ENCODE results near the gene LEUTX. TPM values are rescaled to one million over a fixed set of nuclear protein-coding genes. Genes with fewer than 3 reads are reported as not detected.

LEUTX gene
- polyA plus RNA-seq, 1 of the 3 experiments (the other 2 are of a cell fraction): not detected

GRCh38 chr19:39795001-39795400, 16.3 kb downstream of the LEUTX start:
- Histone ChIP-seq H3K27me3 (ENCODE audit: insufficient read depth) (peaks cover 25% of the 10 kb centered on the region; the same call in 1 of the 2 replicates), H3K4me2 (no peak overlapping the region), H4K20me1 (ENCODE audit: insufficient read depth) (no peaks in the 10 kb centered on the region), H3K36me3 (replicated peaks in 1 of 2; ENCODE audit: control insufficient read depth in 1 of 2, insufficient read depth in 2 of 2, low read length in 1 of 2) (no peaks in the 10 kb centered on the region), H3K9ac (no peak overlapping the region), H3K9me2 (no peaks in the 10 kb centered on the region), H3F3A (replicated peaks; ENCODE audit: insufficient read depth) (no peaks in the 10 kb centered on the region), H3K9me3 (no peaks in the 10 kb centered on the region), H3K79me2 (ENCODE audit: insufficient read depth) (no peaks in the 10 kb centered on the region), H3K4me1 (ENCODE audit: control insufficient read depth in 1 of 2, insufficient read depth in 2 of 2, low read depth in 1 of 2, low read length in 1 of 2) (no peaks in the 10 kb centered on the region), H3K27ac (ENCODE audit: low read depth in 2 of 2, low read length in 1 of 2) (no peak overlapping the region), H2AFZ (ENCODE audit: low read depth) (no peak overlapping the region), H3K4me3 (ENCODE audit: low read depth in 2 of 2, low read length in 1 of 2) (no peak overlapping the region)
- POLR2A ChIA-PET: no interaction called here
- CTCF ChIA-PET: interaction anchor here (1.4 to 6.5 kb wide), 3 partner anchors 11 to 65 kb away, joined by 3 to 143 read pairs (median 6); partner anchors contain the start of gene FBL
- TF ChIP-seq TAF1 (IDR thresholded peaks at IDR 0.05; ENCODE audit: borderline replicate concordance, low read depth, low read length) (no peak), CHD2 (IDR thresholded peaks at IDR 0.05; ENCODE audit: low read length, partially characterized antibody) (no peak)
- DNase-seq: no peak
- 26% methylated on average over 5 of the region's 5 CpGs for WGBS (ENCODE audit: low lambda C conversion rate)

DNA sequence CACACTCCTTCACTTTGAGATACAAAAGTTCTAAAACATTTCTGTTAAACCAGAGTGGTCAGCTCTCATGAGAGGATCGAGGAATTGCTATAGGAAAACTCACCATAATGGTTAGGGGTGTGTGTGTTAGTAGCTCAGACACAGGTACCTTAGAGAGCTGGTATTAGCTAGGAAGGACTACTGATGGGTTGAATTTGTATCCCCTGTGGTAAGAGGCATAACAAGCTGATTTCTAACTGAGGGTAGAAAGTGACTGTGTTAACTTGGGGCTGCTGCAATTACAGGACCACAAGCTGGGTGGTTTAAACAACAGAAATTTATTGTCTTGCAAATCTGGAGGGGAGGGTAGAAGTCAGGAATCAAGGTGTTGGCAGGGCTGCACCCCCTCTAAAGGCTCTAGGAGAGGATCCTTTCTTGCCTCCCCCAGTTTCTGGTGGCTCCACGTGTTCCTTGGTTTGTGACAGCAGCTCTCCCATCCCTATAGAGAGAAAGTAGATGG, 17.4 kb downstream of the LEUTX start:
- peaks cover 25% of the 10 kb centered on the region; the same call in 1 of the 2 replicates for H3K27me3 ChIP-seq (ENCODE audit: insufficient read depth)
- H2AFZ ChIP-seq (ENCODE audit: low read depth): no peak overlapping the region
- H3K9ac ChIP-seq: no peak overlapping the region
- no peaks in the 10 kb centered on the region for H3K9me3 ChIP-seq
- ChIA-PET CTCF (interaction anchor here (2.0 to 6.5 kb wide), 2 partner anchors 10 to 47 kb away, joined by 6 to 143 read pairs; partner anchors contain the start of gene FBL), POLR2A (interaction anchor here (0.6 kb wide), 1 partner anchor 21 kb away, joined by 3 read pairs; no protein-coding TSS in a partner anchor)
- 13% methylated on average over 2 of the region's 2 CpGs for WGBS (ENCODE audit: low lambda C conversion rate)
- no peak overlapping the region for H3K27ac ChIP-seq (ENCODE audit: low read depth in 2 of 2, low read length in 1 of 2)
- H3K4me3 ChIP-seq (ENCODE audit: low read depth in 2 of 2, low read length in 1 of 2): no peak overlapping the region
- H3K4me1 ChIP-seq (ENCODE audit: control insufficient read depth in 1 of 2, insufficient read depth in 2 of 2, low read depth in 1 of 2, low read length in 1 of 2): no peaks in the 10 kb centered on the region
- H3K79me2 ChIP-seq (ENCODE audit: insufficient read depth): no peaks in the 10 kb centered on the region
- TF ChIP-seq GATA2 (CRISPR knock-in tag; IDR thresholded peaks at IDR 0.05): no peak
- TF ChIP-seq YY1 (IDR thresholded peaks at IDR 0.05; ENCODE audit: low read depth): no peak
- no peak for TF ChIP-seq IRF3 (IDR thresholded peaks at IDR 0.05; ENCODE audit: low read depth, low read length)
- TF ChIP-seq ELF1 (IDR thresholded peaks at IDR 0.05): no peak
- TF ChIP-seq, protein P1, sequence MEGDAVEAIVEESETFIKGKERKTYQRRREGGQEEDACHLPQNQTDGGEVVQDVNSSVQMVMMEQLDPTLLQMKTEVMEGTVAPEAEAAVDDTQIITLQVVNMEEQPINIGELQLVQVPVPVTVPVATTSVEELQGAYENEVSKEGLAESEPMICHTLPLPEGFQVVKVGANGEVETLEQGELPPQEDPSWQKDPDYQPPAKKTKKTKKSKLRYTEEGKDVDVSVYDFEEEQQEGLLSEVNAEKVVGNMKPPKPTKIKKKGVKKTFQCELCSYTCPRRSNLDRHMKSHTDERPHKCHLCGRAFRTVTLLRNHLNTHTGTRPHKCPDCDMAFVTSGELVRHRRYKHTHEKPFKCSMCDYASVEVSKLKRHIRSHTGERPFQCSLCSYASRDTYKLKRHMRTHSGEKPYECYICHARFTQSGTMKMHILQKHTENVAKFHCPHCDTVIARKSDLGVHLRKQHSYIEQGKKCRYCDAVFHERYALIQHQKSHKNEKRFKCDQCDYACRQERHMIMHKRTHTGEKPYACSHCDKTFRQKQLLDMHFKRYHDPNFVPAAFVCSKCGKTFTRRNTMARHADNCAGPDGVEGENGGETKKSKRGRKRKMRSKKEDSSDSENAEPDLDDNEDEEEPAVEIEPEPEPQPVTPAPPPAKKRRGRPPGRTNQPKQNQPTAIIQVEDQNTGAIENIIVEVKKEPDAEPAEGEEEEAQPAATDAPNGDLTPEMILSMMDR (IDR thresholded peaks at IDR 0.05): no peak
- no peak for TF ChIP-seq TAF1 (IDR thresholded peaks at IDR 0.05; ENCODE audit: borderline replicate concordance, low read depth, low read length)
- TF ChIP-seq PBX3 (IDR thresholded peaks at IDR 0.05): no peak
- no peak for TF ChIP-seq SIN3A (IDR thresholded peaks at IDR 0.05; ENCODE audit: borderline replicate concordance, low read depth, low read length)
- no peak for TF ChIP-seq FOXM1 (IDR thresholded peaks at IDR 0.05; ENCODE audit: low read depth)
- no peak for TF ChIP-seq GABPA (IDR thresholded peaks at IDR 0.05; ENCODE audit: low read depth)
- TF ChIP-seq RXRA (IDR thresholded peaks at IDR 0.05; ENCODE audit: borderline replicate concordance, low read depth): no peak
- TF ChIP-seq EP300 (IDR thresholded peaks at IDR 0.05; ENCODE audit: borderline replicate concordance in 1 of 2, low read depth in 1 of 2, low read length in 1 of 2): no peak
- no peak for TF ChIP-seq MAX (IDR thresholded peaks at IDR 0.05; ENCODE audit: low read depth)
- TF ChIP-seq TCF12 (IDR thresholded peaks at IDR 0.05): no peak
- TF ChIP-seq MXI1 (IDR thresholded peaks at IDR 0.05; ENCODE audit: low read depth, low read length): no peak
- no peak for TF ChIP-seq POLR2AphosphoS5 (IDR thresholded peaks at IDR 0.05; ENCODE audit: low read depth, low read length)
- TF ChIP-seq FOSL2 (IDR thresholded peaks at IDR 0.05; ENCODE audit: borderline replicate concordance, low read depth): no peak
- TF ChIP-seq, protein P2, sequence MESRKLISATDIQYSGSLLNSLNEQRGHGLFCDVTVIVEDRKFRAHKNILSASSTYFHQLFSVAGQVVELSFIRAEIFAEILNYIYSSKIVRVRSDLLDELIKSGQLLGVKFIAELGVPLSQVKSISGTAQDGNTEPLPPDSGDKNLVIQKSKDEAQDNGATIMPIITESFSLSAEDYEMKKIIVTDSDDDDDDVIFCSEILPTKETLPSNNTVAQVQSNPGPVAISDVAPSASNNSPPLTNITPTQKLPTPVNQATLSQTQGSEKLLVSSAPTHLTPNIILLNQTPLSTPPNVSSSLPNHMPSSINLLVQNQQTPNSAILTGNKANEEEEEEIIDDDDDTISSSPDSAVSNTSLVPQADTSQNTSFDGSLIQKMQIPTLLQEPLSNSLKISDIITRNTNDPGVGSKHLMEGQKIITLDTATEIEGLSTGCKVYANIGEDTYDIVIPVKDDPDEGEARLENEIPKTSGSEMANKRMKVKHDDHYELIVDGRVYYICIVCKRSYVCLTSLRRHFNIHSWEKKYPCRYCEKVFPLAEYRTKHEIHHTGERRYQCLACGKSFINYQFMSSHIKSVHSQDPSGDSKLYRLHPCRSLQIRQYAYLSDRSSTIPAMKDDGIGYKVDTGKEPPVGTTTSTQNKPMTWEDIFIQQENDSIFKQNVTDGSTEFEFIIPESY (IDR thresholded peaks at IDR 0.05; ENCODE audit: borderline replicate concordance, low read depth): no peak
- H3K36me3 ChIP-seq (replicated peaks in 1 of 2; ENCODE audit: control insufficient read depth in 1 of 2, insufficient read depth in 2 of 2, low read length in 1 of 2): no peaks in the 10 kb centered on the region
- no peak for DNase-seq
- H3K9me2 ChIP-seq: no peaks in the 10 kb centered on the region
- H3K4me2 ChIP-seq: no peak overlapping the region
- no peaks in the 10 kb centered on the region for H4K20me1 ChIP-seq (ENCODE audit: insufficient read depth)
- no peaks in the 10 kb centered on the region for H3F3A ChIP-seq (replicated peaks; ENCODE audit: insufficient read depth)
